Measurements from ENCODE around the gene ZDHHC11.
"Not testable (repeated sequence)": the region's sequence is repeated elsewhere in the genome, so short reads cannot be mapped to it uniquely, and the experiment has no call there.

Gene ZDHHC11

GRCh38 chr5:773517-774264 is 77.1 kb downstream of the ZDHHC11 start:
- DNase-seq (ENCODE audit: low read depth, low spot score) = no peak
- TF ChIP-seq CTCF (IDR thresholded peaks at IDR 0.05; ENCODE audit: low read depth, low read length) = no peak
- H3K4me3 ChIP-seq (ENCODE audit: low read depth, low read length) = no peak overlapping the region
- in situ Hi-C loops (cut with HindIII; ENCODE audit: low sequenced_read_pairs) = no loop called here

GRCh38 chr5:772931-773330 is 77.9 kb downstream of the ZDHHC11 start:
- DNase-seq (ENCODE audit: low read depth, low spot score); in situ Hi-C loops (cut with HindIII; ENCODE audit: low sequenced_read_pairs); H3K4me3 ChIP-seq (ENCODE audit: low read depth, low read length): not testable (repeated sequence)

- in situ Hi-C loops (cut with HindIII; ENCODE audit: low sequenced_read_pairs); H3K4me3 ChIP-seq (ENCODE audit: low read depth, low read length); DNase-seq (ENCODE audit: low read depth, low spot score): not testable (repeated sequence)
Measured at GRCh38 chr5:772547-772890, 78.3 kb downstream of the ZDHHC11 start.

GRCh38 chr5:771841-772546 is 78.8 kb downstream of the ZDHHC11 start:
- in situ Hi-C loops (cut with HindIII; ENCODE audit: low sequenced_read_pairs); DNase-seq (ENCODE audit: low read depth, low spot score); H3K4me3 ChIP-seq (ENCODE audit: low read depth, low read length): not testable (repeated sequence)

GRCh38 chr5:771087-771781 is 79.6 kb downstream of the ZDHHC11 start:
- DNase-seq (ENCODE audit: low read depth, low spot score); in situ Hi-C loops (cut with HindIII; ENCODE audit: low sequenced_read_pairs); H3K4me3 ChIP-seq (ENCODE audit: low read depth, low read length): not testable (repeated sequence)

GRCh38 chr5:770585-770984 is 80.2 kb downstream of the ZDHHC11 start:
- in situ Hi-C loops (cut with HindIII; ENCODE audit: low sequenced_read_pairs); DNase-seq (ENCODE audit: low read depth, low spot score); H3K4me3 ChIP-seq (ENCODE audit: low read depth, low read length): not testable (repeated sequence)

- DNase-seq (ENCODE audit: low read depth, low spot score); H3K4me3 ChIP-seq (ENCODE audit: low read depth, low read length); in situ Hi-C loops (cut with HindIII; ENCODE audit: low sequenced_read_pairs): not testable (repeated sequence)
Measured at GRCh38 chr5:769485-770145, 81.2 kb downstream of the ZDHHC11 start.

GRCh38 chr5:766666-767431 is 83.9 kb downstream of the ZDHHC11 start:
- no peak overlapping the region for H3K4me3 ChIP-seq (ENCODE audit: low read depth, low read length)
- DNase-seq (ENCODE audit: low read depth, low spot score) = no peak
- no peak for TF ChIP-seq CTCF (IDR thresholded peaks at IDR 0.05; ENCODE audit: low read depth, low read length)
- in situ Hi-C loops (cut with HindIII; ENCODE audit: low sequenced_read_pairs) = no loop called here

- no peak for DNase-seq (ENCODE audit: low read depth, low spot score)
- no peak for TF ChIP-seq CTCF (IDR thresholded peaks at IDR 0.05; ENCODE audit: low read depth, low read length)
- in situ Hi-C loops (cut with HindIII; ENCODE audit: low sequenced_read_pairs) = no loop called here
Measured at GRCh38 chr5:765948-766631, 84.7 kb downstream of the ZDHHC11 start.

More at GRCh38 chr5:765948-766631, 84.7 kb downstream of the ZDHHC11 start:
- no peak overlapping the region for H3K4me3 ChIP-seq (ENCODE audit: low read depth, low read length)
